CD1c-positive myeloid dendritic cell (primary cell): ENCODE measurements around the gene OVCA2.

Experiments
- DNase-seq: peaks from one replicate; pipeline ENCODE4 v3.0.0-alpha.2; 2016; ENCODE audit errors: extremely low spot score

Gene OVCA2

DNA sequence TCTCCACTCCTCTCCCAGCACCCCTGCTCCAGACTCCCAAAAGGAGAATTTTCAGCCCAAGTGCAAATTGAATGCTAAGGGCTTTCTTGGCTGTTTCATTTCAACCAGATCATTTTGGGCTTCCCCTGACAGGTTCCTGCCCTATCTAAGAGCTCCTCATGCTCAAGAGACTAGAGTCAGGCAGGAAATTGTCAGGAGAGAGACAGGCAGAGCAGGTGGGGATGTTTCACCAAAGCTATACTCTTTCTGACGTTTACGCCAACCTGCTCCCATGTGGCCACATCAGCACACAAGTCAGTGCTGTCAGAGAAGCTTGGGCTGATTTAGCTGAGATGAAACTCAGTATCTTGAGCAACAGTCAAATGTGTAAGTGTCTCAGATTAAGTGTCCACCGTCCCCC lies 44.5 kb downstream of the OVCA2 start:
- DNase-seq, result no peak

- DNase-seq, result peak; percentile 94
Observed at GRCh38 chr17:2087597-2088211, 45.9 kb downstream of the OVCA2 start.

DNA sequence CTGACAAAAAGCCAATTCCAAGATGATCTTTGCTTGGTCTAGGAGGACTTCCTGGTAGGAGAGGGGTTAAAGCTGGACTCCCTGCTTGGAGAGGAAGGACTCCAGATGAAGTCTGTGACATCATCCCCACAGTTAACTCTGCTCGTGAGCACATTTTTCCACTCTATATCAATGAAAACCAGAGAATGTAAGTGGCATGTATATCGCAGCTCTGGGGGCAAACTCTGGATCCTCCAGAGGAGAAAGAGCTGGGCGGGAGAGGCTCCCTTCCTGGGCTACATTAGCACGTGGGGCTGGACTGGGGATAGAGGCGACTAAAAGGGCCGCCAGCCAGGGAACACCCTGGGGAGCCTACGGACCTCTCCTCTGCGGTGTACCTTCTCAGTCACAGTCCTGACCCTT lies 47.2 kb downstream of the OVCA2 start:
- DNase-seq, result peak; percentile 42

- DNase-seq, result peak; percentile 41
Observed at GRCh38 chr17:2090210-2090641, 48.4 kb downstream of the OVCA2 start.

DNA sequence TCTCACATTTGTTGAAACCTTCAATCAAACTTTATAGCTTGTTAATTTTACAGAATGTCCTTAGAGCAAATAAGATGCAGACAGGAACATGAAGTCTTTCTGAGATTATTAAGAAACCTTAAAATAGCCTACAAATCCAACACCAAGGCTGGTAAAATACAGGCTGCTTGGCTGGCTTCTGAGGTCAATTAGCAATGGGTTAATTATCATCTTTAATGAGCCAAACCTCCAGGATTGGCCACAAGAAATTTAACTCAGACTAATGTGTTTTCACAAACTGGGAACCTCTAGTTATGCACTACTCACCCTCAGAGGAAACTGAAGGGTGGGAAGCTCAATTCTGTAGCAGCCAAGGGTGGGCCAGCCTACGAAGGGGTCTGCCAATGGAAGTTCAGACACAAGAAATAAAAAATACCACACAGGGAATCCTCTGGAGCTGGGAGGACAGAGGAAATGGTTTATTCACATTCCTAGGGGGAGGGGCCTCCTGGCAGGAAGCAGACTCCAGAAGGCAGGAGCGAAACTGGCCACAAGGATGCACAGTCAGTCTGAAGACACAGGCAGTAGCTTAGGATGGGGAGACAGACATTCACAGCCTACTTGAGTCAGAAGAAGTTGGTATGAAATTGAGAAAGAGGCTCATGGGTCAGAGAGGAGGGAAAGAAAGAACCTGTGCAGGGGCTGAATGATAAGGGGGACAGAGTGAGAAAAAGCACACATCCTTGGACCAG lies 49.1 kb downstream of the OVCA2 start:
- DNase-seq, result no peak

- no peak for DNase-seq
Observed at GRCh38 chr17:2092253-2092652, 50.4 kb downstream of the OVCA2 start.
